Pancreas (tissue), 10 donors: Measurements from ENCODE around the gene BTBD19. TPM values are rescaled to one million over a fixed set of nuclear protein-coding genes. Genes with fewer than 3 reads are reported as not detected.

Experiments used
- ATAC-seq, 4 donors: fragments of 200-7000 bp; cut with Tn5 transposase; one replicate each; pipeline versions ENCODE4 v1.8.0 to v1.9.1; 2020; ENCODE audit warnings: mild to moderate bottlenecking in 4 of 4, moderate library complexity in 4 of 4
- DNase-seq, 6 donors: peaks; one replicate each; pipeline ENCODE4 v3.0.0-alpha.2; 2020
- FAIRE-seq: peaks from 2 replicates; lab custom pipeline; 2012; peaks lifted over from hg19 to GRCh38; lab: Jason Lieb, UNC
- H3K27ac ChIP-seq, 4 donors: fragments of 200-600 bp; sonication (generic); 1 replicate in 3 of 4; 2 replicates in 1 of 4; pipeline versions ENCODE4 v1.5.0 to v1.8.0; 2020
- H3K27me3 ChIP-seq, 4 donors: fragments of 200-600 bp; one replicate each; pipeline ENCODE4 v1.8.0; 2021
- H3K36me3 ChIP-seq, 3 donors: fragments of 200-600 bp; sonication (generic) in 1 of 3; one replicate each; pipeline versions ENCODE4 v1.5.0 to v1.8.0; 2020 to 2021
- H3K4me1 ChIP-seq, 3 donors: fragments of 200-600 bp; one replicate each; pipeline ENCODE4 v1.8.0; 2021
- H3K4me3 ChIP-seq, 4 donors: fragments of 200-600 bp; sonication (generic) in 2 of 4; one replicate each; pipeline versions ENCODE4 v1.5.0 to v1.8.0; 2020 to 2021
- H3K9me3 ChIP-seq, 4 donors: fragments of 200-600 bp; one replicate each; pipeline ENCODE4 v1.8.0; 2021
- whole genome bisulfite sequencing, 2 donors: extraction: QIAGEN DNeasy Blood & Tissue Kit; methylation state at CpG; one replicate each; pipeline ENCODE4 v1.1.7; 2013; 5-methylcytosine and 5-hydroxymethylcytosine counted together
- intact Hi-C, 3 donors: fragments of 100-400 bp; cut with DNase I; formaldehyde crosslinking; loops; one replicate each; pipeline versions ENCODE4 v1.11.1 to v1.14.2; 2022
- polyA plus RNA-seq, 2 donors: library from polyadenylated mRNA; stranded (reverse); fragments of 200-250 nt; gene quantifications; one replicate each; pipeline ENCODE4 v1.2.3, GENCODE V29; 2013
- total RNA-seq, 6 donors: library from RNA; stranded (reverse); fragmentation: NEBNext Ultra II Directional in 4 of 6; extraction: Animal tissue kit (Norgen Biotek cat#: 25700) in 4 of 6; gene quantifications; one replicate each; pipeline versions ENCODE4 v1.2.1 to v1.2.4, GENCODE V29; 2021 to 2023
- TF ChIP-seq, protein P1 (sequence below), 4 donors: fragments of 200-600 bp; sonication (generic) in 3 of 4; IDR thresholded peaks; one replicate each; pipeline versions ENCODE4 v1.5.0 to v1.8.0; 2021; ENCODE audit warnings: antibody characterized with exemption in 4 of 4
- donor health status: healthy with polysubstance abuse.
- donor health status: DM: no; HTN: no; CAD: no; lungs with moderate emphysema.
- donor health status: DM: no; HTN: no; CAD: no.
- donor health status: control.
- donor health status: control.
- donor health status: Bipolar disorder and iron deficiency.
- donor health status: DM: yes; HTN: yes; CAD: no.
- donor health status: DM: no; HTN: no; CAD: no.
- donor health status: DM: no; HTN: no; CAD: no.
- donor health status: DM: yes; HTN: yes; CAD: no.

BTBD19 gene
- total and polyA plus RNA-seq, 8 donors: 0.91 to 5.7 (median 2.6) TPM

DNA sequence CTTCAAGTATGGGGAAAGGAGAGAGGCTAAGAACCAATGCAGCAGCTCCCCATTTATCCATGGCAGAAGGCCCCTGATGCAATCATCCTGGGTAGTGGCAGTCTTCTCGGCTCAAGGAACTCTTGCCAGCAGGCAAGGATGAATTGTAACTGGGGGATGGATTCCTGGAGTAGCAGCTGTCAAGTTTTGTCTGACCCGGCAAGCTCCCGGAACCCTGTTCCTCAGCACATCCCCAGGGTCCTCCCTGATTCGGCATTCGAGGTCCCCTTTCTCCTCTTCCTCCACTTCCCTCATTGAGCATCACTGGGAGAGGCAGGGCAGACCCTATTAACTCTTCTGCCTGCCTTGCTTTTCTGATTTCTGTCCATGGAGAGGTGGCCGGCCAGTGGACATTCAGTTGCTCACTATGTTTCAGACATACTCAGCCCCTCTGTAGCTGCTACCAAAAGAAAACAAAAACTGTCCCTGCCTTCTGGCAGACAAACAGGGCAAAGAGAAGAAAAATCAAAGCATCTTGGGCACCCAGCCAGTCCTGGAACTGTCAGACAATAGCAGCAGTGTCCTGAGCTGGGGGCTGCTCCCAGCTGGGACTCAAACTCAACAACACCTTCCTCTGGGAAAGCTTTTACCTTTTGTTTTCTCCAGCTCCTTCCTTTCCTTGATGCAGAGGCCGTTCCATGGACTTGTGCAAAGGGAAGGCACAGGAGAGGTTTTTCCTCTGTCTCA lies 40.3 kb downstream of the BTBD19 start:
- H3K4me3 ChIP-seq: no peak overlapping the region
- H3K9me3 ChIP-seq: no peaks in the 10 kb centered on the region
- TF ChIP-seq, protein P1, sequence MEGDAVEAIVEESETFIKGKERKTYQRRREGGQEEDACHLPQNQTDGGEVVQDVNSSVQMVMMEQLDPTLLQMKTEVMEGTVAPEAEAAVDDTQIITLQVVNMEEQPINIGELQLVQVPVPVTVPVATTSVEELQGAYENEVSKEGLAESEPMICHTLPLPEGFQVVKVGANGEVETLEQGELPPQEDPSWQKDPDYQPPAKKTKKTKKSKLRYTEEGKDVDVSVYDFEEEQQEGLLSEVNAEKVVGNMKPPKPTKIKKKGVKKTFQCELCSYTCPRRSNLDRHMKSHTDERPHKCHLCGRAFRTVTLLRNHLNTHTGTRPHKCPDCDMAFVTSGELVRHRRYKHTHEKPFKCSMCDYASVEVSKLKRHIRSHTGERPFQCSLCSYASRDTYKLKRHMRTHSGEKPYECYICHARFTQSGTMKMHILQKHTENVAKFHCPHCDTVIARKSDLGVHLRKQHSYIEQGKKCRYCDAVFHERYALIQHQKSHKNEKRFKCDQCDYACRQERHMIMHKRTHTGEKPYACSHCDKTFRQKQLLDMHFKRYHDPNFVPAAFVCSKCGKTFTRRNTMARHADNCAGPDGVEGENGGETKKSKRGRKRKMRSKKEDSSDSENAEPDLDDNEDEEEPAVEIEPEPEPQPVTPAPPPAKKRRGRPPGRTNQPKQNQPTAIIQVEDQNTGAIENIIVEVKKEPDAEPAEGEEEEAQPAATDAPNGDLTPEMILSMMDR (IDR thresholded peaks at IDR 0.05): no peak
- H3K36me3 ChIP-seq: peaks cover 0 to 10% (median 0%) of the 10 kb centered on the region in 3 donors
- no peak for ATAC-seq
- no peaks in the 10 kb centered on the region for H3K27me3 ChIP-seq
- no peak for DNase-seq
- intact Hi-C loops: no loop called here
- 91 to 92% methylated on average over 7 of the region's 7 CpGs for WGBS, 2 donors
- no peak overlapping the region for H3K27ac ChIP-seq
- no peak for FAIRE-seq
- H3K4me1 ChIP-seq: no peaks in the 10 kb centered on the region

GRCh38 chr1:44849575-44850132 lies 41.3 kb downstream of the BTBD19 start:
- H3K4me3 ChIP-seq: no peak overlapping the region
- DNase-seq (no peak), FAIRE-seq (no peak), ATAC-seq (no peak)
- 90 to 93% methylated on average over 2 of the region's 2 CpGs for WGBS, 2 donors
- intact Hi-C loops: no loop called here
- no peaks in the 10 kb centered on the region for H3K27me3 ChIP-seq
- TF ChIP-seq, protein P1 (IDR thresholded peaks at IDR 0.05): no peak
- no peaks in the 10 kb centered on the region for H3K9me3 ChIP-seq
- H3K27ac ChIP-seq: no peak overlapping the region
- no peaks in the 10 kb centered on the region for H3K4me1 ChIP-seq
- H3K36me3 ChIP-seq: peaks cover 0 to 10% (median 0%) of the 10 kb centered on the region in 3 donors

DNA sequence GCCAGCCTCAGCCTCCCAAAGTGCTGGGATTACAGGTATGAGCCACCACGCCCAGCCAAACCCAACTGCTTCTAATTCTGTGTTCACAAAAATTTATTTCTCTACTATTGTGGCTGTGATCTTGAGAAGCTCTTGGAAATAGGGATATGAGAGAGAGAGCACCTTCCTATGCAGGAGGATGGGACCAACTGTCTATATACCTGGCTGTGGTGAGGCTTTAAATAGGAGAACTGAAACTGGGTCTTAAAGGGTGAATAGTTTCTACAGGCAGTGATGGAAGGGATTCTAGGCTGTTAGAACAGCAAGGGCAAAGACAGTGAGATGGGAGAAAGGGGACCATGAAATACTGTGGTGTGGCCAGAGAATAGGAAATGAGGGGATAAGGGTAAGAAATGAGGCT lies 43.0 kb downstream of the BTBD19 start:
- Histone ChIP-seq H3K4me3 (no peak overlapping the region), H3K4me1 (no peaks in the 10 kb centered on the region), H3K36me3 (peaks cover 0 to 10% (median 0%) of the 10 kb centered on the region in 3 donors), H3K27me3 (no peaks in the 10 kb centered on the region), H3K27ac (no peak overlapping the region), H3K9me3 (no peaks in the 10 kb centered on the region)
- TF ChIP-seq, protein P1 (IDR thresholded peaks at IDR 0.05): no peak
- FAIRE-seq: no peak
- ATAC-seq: no peak
- 90 to 96% methylated on average over 1 of the region's 1 CpG for WGBS, 2 donors
- intact Hi-C loops: no loop called here
- DNase-seq: no peak

DNA sequence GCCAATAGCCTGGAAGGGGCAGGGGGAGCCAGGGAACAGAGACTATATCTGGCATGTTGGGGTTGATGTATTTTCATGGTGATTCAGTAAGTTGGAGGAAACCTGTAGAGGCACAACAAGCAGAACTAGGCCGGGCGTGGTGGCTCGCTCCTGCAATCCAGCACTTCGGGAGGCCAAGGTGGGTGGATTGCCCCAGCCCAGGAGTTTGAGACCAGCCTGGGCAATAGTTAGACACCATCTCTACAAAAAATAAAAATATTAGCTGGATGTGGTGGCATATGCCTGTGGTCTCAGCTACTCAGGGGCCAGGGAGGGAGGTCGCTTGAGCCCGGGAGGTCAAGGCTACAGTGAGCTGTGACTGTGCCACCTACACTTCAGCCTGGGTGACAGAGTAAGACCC lies 44.9 kb downstream of the BTBD19 start:
- Histone ChIP-seq H3K27me3 (no peaks in the 10 kb centered on the region), H3K9me3 (no peaks in the 10 kb centered on the region), H3K27ac (no peak overlapping the region), H3K36me3 (peaks cover 0 to 10% (median 0%) of the 10 kb centered on the region in 3 donors), H3K4me1 (no peaks in the 10 kb centered on the region), H3K4me3 (no peak overlapping the region)
- no peak for FAIRE-seq
- TF ChIP-seq, protein P1 (IDR thresholded peaks at IDR 0.05): no peak
- no peak for ATAC-seq
- DNase-seq: no peak
- intact Hi-C loops: no loop called here
- WGBS, 2 donors: 97 to 98% methylated on average over 6 of the region's 6 CpGs

GRCh38 chr1:44854970-44855369 lies 46.6 kb downstream of the BTBD19 start:
- intact Hi-C loops: no loop called here
- H3K4me1 ChIP-seq: no peaks in the 10 kb centered on the region
- ATAC-seq (peak in 2 of 4 donors; percentile 38 to 68), FAIRE-seq (no peak), DNase-seq (no peak)
- WGBS, 2 donors: 90 to 100% methylated on average over 1 of the region's 1 CpG
- H3K27ac ChIP-seq: no peak overlapping the region
- TF ChIP-seq, protein P1 (IDR thresholded peaks at IDR 0.05): no peak
- H3K36me3 ChIP-seq: peaks cover 0 to 6% (median 0%) of the 10 kb centered on the region in 3 donors
- H3K4me3 ChIP-seq: no peak overlapping the region
- H3K27me3 ChIP-seq: no peaks in the 10 kb centered on the region
- H3K9me3 ChIP-seq: no peaks in the 10 kb centered on the region
